A549 treated with ZK216348 at 1 μM for 4 hours (cell line): Measurements from ENCODE around the gene XPC. TPM values are rescaled to one million over a fixed set of nuclear protein-coding genes. Genes with fewer than 3 reads are reported as not detected.

ENCODE experiments used
- total RNA-seq: library from RNA; stranded (reverse); fragments of 200-300 nt; extraction: Qiagen RNA extraction; gene quantifications from 5 replicates; pipeline ENCODE4 v1.2.3, GENCODE V29; 2022; ENCODE audit warnings: low read depth

XPC gene
- 29.8 to 34.0 TPM (median 32.3 TPM) in 5 replicates for total RNA-seq

DNA sequence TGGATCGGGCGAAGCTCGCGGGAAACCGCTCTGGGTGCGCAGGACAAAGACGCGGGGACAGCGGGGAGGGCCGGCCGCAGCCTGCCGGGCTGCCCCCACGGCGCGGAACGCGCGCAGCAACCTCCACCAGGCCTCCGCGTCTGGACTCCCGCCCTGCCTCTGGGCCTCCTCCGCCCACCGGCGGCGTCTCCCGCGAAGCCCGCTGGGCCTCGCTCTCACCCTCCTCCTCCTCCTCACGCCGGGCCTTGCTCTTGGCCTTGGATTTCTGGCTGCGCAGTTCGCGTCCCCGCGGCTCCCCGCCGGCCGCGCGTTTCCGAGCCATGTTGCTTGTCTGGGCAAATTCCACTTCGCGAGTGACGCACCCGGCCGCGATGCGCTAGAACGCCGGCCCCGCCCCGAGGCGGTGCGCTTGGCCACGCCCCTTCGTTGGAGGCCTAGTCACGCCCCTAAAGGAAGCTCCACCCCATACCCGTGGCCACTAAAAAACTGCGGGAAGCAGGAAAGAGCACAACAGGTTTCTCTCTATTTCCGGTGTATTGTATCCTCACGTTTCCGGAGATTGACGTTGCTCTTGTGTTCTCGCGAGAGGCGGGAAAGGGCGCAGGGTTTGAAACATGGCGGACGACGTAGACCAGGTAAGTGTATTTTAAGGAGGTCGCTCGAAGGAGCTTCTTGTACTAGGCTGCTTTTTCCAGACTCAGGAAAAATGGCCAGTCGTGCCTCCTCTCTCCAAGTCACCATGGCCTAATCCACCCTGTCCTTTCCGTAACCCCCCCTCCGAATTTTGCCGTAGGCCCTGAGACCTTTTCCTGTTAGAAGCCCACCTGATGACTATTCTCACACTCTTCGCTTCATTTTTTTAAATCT is at the start of gene XPC, which contains the start of gene LSM3:
XPC (minus strand) TSS at position 355 of the 867 bp plus-strand sequence; CDS start at position 322, 33 bp downstream.
LSM3 (plus strand) TSS at position 571 of the 867 bp plus-strand sequence; CDS start at position 615, 44 bp downstream.

DNA sequence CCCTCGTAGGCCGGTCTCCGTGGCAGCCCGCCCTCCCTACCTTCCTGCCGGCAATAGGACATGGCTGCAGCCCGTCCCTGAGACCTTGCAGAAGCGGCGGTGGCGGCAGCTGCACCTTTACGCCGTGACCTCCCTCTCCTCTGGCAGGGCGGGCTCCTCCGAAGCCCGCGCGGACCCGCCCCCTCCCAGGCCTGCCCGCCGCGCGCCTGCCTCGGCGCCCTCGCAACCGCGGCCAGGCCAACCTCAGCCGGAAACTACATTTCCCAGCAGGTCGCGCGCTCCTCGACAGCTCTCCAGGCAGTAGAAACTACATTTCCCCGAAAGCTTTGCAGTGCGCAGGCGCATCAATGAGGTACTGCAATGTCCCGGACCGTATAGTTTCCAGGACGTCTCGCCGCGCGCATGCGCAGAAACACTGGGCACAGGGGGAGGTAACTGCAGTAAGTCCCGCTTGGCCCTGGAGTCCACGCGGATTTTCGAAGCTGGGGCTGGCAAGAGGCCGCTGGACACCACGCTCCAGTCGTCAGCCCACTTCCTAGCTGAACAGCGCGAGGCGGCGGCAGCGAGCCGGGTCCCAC is 53.7 kb downstream of the XPC start, which contains the start of the genes CHCHD4 and TMEM43:
CHCHD4 (minus strand) TSS at position 256 of the 578 bp plus-strand sequence; CDS start at position 62, 194 bp downstream.
TMEM43 (plus strand) TSS at position 438 of the 578 bp plus-strand sequence. CDS start 142 bp downstream, outside the sequence.

Other genes with a start within 250 kb of the XPC start
- 34.7 to 43.7 TPM (median 38.3 TPM) in 5 replicates for gene CHCHD4, start 53.7 kb downstream of the XPC start, total RNA-seq
- gene TMEM43, start 53.5 kb downstream of the XPC start, total RNA-seq: 81.6 to 105 TPM (median 99.4 TPM) in 5 replicates
- 17.0 to 36.7 TPM (median 20.4 TPM) in 5 replicates for gene LSM3, start 216 bp upstream of the XPC start, total RNA-seq
- 71.4 to 97.2 TPM (median 85.1 TPM) in 5 replicates for gene SLC6A6, start 224.0 kb upstream of the XPC start, total RNA-seq